Astrocyte (in vitro differentiated cells and primary cell): ENCODE results near the gene APP.

Source experiments
- EZH2 ChIP-seq: IDR thresholded peaks from 2 replicates; pipeline ENCODE4 v1.6.1; 2012; ENCODE audit warnings: mild to moderate bottlenecking, low read length, inconsistent platforms; ENCODE audit not compliant: insufficient read depth
- TF ChIP-seq, protein P1 (sequence below): IDR thresholded peaks from 2 replicates; pipeline ENCODE4 v1.5.1; 2011; ENCODE audit warnings: low read depth, mild to moderate bottlenecking, inconsistent platforms, low read length, moderate library complexity; ENCODE audit not compliant: insufficient read depth

DNA sequence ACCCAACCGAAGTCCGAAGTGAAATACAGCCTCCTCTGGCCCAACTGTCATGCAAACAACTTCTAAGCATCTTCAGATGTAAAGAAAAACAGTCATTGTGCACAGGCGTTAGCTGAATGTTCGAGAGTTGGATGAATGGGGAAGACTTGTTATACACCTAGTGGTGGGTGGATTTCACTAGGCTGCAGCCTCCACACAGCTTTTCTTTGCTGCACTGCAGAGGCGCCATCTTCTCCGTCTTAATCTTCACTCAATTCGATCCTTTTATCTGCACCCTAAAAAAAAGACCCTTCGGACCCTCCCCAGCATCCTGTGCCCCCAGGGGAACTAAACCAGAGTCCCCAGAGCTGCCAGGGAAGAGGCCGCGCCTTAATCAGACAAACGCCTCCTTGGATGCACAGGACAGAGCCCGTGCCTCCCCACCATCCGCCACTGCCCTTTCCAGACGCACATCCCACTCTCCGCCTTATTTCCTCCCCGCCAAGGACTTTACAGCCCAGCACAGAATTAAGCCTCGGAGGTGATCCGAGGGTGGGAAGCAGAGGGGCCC lies 1.4 kb downstream of the APP start:
- TF ChIP-seq EZH2, result no peak
- TF ChIP-seq, protein P1, sequence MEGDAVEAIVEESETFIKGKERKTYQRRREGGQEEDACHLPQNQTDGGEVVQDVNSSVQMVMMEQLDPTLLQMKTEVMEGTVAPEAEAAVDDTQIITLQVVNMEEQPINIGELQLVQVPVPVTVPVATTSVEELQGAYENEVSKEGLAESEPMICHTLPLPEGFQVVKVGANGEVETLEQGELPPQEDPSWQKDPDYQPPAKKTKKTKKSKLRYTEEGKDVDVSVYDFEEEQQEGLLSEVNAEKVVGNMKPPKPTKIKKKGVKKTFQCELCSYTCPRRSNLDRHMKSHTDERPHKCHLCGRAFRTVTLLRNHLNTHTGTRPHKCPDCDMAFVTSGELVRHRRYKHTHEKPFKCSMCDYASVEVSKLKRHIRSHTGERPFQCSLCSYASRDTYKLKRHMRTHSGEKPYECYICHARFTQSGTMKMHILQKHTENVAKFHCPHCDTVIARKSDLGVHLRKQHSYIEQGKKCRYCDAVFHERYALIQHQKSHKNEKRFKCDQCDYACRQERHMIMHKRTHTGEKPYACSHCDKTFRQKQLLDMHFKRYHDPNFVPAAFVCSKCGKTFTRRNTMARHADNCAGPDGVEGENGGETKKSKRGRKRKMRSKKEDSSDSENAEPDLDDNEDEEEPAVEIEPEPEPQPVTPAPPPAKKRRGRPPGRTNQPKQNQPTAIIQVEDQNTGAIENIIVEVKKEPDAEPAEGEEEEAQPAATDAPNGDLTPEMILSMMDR, result peak; percentile 57
